Activated gamma-delta T cell (primary cell): ENCODE measurements around the gene OOSP4A.

ENCODE experiments used
- DNase-seq: peaks from one replicate; lab custom pipeline; 2025; lab: John Stamatoyannopoulos, UW
- total RNA-seq, 2 donors: gene quantifications; one replicate each; lab custom pipeline; 2026; lab: John Stamatoyannopoulos, UW

OOSP4A gene
- total RNA-seq: 0 reads per million in 2 donors

GRCh38 chr11:59963733-59964132 is at the start of gene OOSP4A:
Gene OOSP4A (plus strand): TSS chr11:59964033. CDS start chr11:59964033, 0 bp downstream.
- no peak for DNase-seq

GRCh38 chr11:59918480-59918879 is 45.4 kb upstream of the OOSP4A start:
- no peak for DNase-seq

GRCh38 chr11:59918987-59919589 is 44.7 kb upstream of the OOSP4A start:
- no peak for DNase-seq

DNA sequence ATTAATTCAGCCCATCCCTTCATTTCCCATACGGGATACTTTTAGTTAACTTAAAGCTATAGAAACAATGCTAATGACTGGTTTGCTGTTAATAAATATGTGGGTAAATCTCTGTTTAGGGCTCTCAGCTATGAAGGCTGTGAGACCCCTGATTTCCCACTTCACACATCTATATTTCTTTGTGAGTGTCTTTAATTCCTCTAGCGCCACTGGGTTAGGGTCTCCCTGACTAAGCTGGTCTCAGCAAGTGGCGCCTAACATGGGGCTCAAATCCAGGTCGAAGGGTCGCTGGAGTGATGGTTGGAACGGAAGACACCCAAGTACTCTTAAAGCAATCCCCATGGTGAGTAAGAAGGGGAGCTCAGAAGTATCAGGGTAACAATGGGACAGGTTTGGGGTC is 40.0 kb upstream of the OOSP4A start:
- DNase-seq: no peak

- DNase-seq: no peak
These were observed 32.1 kb upstream of the OOSP4A start for GRCh38 chr11:59931688-59932087.

- DNase-seq: no peak
These were observed 25.7 kb upstream of the OOSP4A start, which contains the start of gene OOSP1 for GRCh38 chr11:59938132-59938531. Gene OOSP1 (plus strand): TSS chr11:59938432. CDS start chr11:59938455, 23 bp downstream.

- DNase-seq: no peak
These were observed 25.1 kb upstream of the OOSP4A start for GRCh38 chr11:59938718-59939117.

- no peak for DNase-seq
These were observed 24.4 kb upstream of the OOSP4A start for GRCh38 chr11:59939482-59939881.

- no peak for DNase-seq
These were observed 22.7 kb upstream of the OOSP4A start for GRCh38 chr11:59941091-59941490.

GRCh38 chr11:59943997-59944714 is 19.7 kb upstream of the OOSP4A start:
- no peak for DNase-seq

GRCh38 chr11:59944720-59945119 is 19.1 kb upstream of the OOSP4A start:
- DNase-seq: no peak

- no peak for DNase-seq
These were observed 10.2 kb upstream of the OOSP4A start for GRCh38 chr11:59953463-59954218.

GRCh38 chr11:59954219-59954847 is 9.5 kb upstream of the OOSP4A start:
- no peak for DNase-seq

GRCh38 chr11:59957094-59957493 is 6.7 kb upstream of the OOSP4A start:
- DNase-seq: no peak

GRCh38 chr11:59960502-59961381 is 3.1 kb upstream of the OOSP4A start:
- no peak for DNase-seq

- DNase-seq: no peak
These were observed 1.7 kb upstream of the OOSP4A start for GRCh38 chr11:59962107-59962482.

- DNase-seq: no peak
These were observed 1.6 kb downstream of the OOSP4A start for GRCh38 chr11:59965424-59965823.

DNA sequence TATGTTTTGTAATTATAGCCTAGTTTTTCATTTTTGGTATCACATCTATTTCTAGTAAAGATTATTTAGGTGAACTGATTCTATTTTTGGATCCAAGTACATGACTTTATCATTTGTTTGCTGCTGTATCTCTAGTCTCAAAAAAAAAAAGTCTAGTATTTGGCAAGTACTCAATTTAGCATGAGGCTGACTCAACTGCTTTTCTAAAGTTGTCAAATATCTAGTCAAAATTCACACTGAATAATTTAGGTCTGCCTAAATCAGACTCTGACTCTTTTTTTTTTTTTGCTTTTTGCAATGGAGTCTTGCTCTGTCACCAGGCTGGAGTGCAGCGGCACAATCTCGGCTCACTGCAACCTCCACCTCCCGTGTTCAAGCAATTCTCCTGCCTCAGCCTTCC is 2.4 kb downstream of the OOSP4A start:
- no peak for DNase-seq

GRCh38 chr11:59967677-59968394 is 4.0 kb downstream of the OOSP4A start:
- no peak for DNase-seq

DNA sequence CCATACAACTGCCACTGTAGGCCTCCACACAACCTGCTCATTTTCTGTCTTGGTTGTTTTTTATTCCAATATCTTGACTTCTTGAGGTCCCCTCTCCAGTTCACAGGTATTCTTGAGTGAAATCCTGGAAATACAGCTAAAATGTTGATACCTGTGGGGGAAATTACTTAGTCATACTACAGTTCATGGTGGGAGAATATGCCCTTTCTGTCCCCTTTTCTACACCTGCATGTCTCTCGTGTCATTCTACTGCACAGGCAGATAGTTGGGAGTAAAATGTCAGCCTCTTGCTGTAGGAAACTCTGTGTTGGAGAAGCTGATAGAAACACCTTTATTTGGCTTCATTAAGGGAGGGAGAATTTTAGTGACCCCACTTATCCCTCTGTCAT is 4.6 kb downstream of the OOSP4A start:
- DNase-seq: no peak

GRCh38 chr11:59973097-59973496 is 9.3 kb downstream of the OOSP4A start:
- no peak for DNase-seq
